GM12874 (cell line): Measurements from ENCODE around the gene GALK1.

Source experiments
- CTCF ChIP-seq: IDR thresholded peaks from 2 replicates; pipeline ENCODE4 v1.5.1; 2011; ENCODE audit warnings: low read depth, mild to moderate bottlenecking, control low read depth, low read length, moderate library complexity; ENCODE audit not compliant: insufficient read depth

The GALK1 gene

GRCh38 chr17:75752405-75752709 is 12.6 kb downstream of the GALK1 start:
- no peak for TF ChIP-seq CTCF

- no peak for TF ChIP-seq CTCF
Measured at GRCh38 chr17:75751676-75752404, 13.2 kb downstream of the GALK1 start.

- no peak for TF ChIP-seq CTCF
Measured at GRCh38 chr17:75750661-75751423, 14.2 kb downstream of the GALK1 start.

- TF ChIP-seq CTCF: peak; percentile 97
Measured at GRCh38 chr17:75749545-75750389, 15.2 kb downstream of the GALK1 start.

GRCh38 chr17:75748706-75749105 is 16.3 kb downstream of the GALK1 start:
- TF ChIP-seq CTCF: no peak

- TF ChIP-seq CTCF: no peak
Measured at GRCh38 chr17:75743625-75744206, 21.3 kb downstream of the GALK1 start.

GRCh38 chr17:75742337-75742736 is 22.7 kb downstream of the GALK1 start:
- TF ChIP-seq CTCF: no peak
